HL-60 (cell line): ENCODE results near the gene TBC1D16.

ENCODE experiments used
- DNase-seq, 2 experiments: peaks; one replicate each; pipeline ENCODE4 v3.0.0-alpha.2; 2010 to 2020; ENCODE audit warnings: low read depth in 1 of 2, low spot score in 1 of 2
- H3K27ac ChIP-seq: fragments of 250-450 bp; sonication (Bioruptor Pico); replicated peaks from 2 replicates; pipeline ENCODE4 v1.5.1; 2020; ENCODE audit warnings: mild to moderate bottlenecking, moderate library complexity
- H3K27me3 ChIP-seq: fragments of 250-450 bp; sonication (Bioruptor Pico); 2 replicates; pipeline ENCODE4 v1.5.1; 2021; ENCODE audit warnings: mild to moderate bottlenecking, moderate library complexity; ENCODE audit not compliant: insufficient read depth, poor library complexity, severe bottlenecking
- H3K4me3 ChIP-seq: replicated peaks from 2 replicates; pipeline ENCODE4 v1.5.1; 2011; ENCODE audit warnings: mild to moderate bottlenecking, control low read depth, low read length; ENCODE audit not compliant: insufficient read depth
- CTCF ChIP-seq: IDR thresholded peaks from one replicate; pipeline ENCODE4 v1.5.1; 2011; ENCODE audit warnings: low read length, control low read depth, inconsistent platforms; ENCODE audit not compliant: insufficient read depth
- GABPA ChIP-seq: IDR thresholded peaks from 2 replicates; pipeline ENCODE4 v1.6.1; 2012; ENCODE audit warnings: low read depth
- POLR2AphosphoS5 ChIP-seq: IDR thresholded peaks from 2 replicates; pipeline ENCODE4 v1.6.1; 2012; ENCODE audit warnings: low read depth
- REST ChIP-seq: IDR thresholded peaks from 2 replicates; pipeline ENCODE4 v1.6.1; 2012; ENCODE audit warnings: low read depth; ENCODE audit not compliant: insufficient replicate concordance
- SPI1 ChIP-seq: IDR thresholded peaks from 2 replicates; pipeline ENCODE4 v1.6.1; 2012; ENCODE audit warnings: low read depth, mild to moderate bottlenecking, borderline replicate concordance

Gene TBC1D16

GRCh38 chr17:79922798-79923197, 112.9 kb downstream of the TBC1D16 start:
- Histone ChIP-seq H3K4me3 (no peak overlapping the region), H3K27me3 (peaks cover 2% of the 10 kb centered on the region), H3K27ac (no peak overlapping the region)
- TF ChIP-seq POLR2AphosphoS5 (no peak), SPI1 (no peak), CTCF (no peak), GABPA (no peak), REST (no peak)
- no peak for DNase-seq

GRCh38 chr17:79922116-79922601, 113.5 kb downstream of the TBC1D16 start:
- Histone ChIP-seq H3K27me3 (peaks cover 2% of the 10 kb centered on the region), H3K4me3 (no peak overlapping the region), H3K27ac (no peak overlapping the region)
- TF ChIP-seq REST, result no peak
- no peak for TF ChIP-seq SPI1
- TF ChIP-seq POLR2AphosphoS5, result no peak
- TF ChIP-seq CTCF, result no peak
- no peak for TF ChIP-seq GABPA
- no peak for DNase-seq

- Histone ChIP-seq H3K4me3 (no peak overlapping the region), H3K27ac (no peak overlapping the region), H3K27me3 (peaks cover 7% of the 10 kb centered on the region)
- TF ChIP-seq POLR2AphosphoS5 (no peak), REST (no peak), CTCF (no peak), SPI1 (no peak), GABPA (no peak)
- DNase-seq, result no peak
Observed at GRCh38 chr17:79921411-79922115, 114.1 kb downstream of the TBC1D16 start.
